ENCODE results near the gene KRT34.

DNA sequence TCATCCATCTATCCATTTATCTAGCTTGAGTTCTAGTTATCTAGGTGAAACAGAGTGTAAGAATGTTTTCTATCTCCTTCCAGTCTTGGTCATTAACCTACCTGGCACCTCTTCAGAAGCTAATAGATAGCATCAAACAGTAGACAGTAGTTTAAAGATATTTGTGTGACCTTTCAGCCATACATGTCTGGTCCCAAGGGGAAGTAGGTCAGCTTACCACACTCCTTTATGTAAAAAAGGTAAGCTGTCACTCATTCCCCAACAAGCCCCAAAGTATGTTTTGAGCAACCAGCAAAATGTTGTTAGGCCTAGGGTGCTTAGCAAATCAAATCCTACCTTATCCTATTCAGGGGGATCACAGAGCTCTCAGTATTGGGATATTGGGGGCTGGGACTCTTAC, 16.0 kb downstream of the KRT34 start:
- no peak for TF ChIP-seq PATZ1 (CRISPR knock-in tag; IDR thresholded peaks at IDR 0.05; ENCODE audit: borderline replicate concordance)
- no peak for TF ChIP-seq RARB (CRISPR knock-in tag; IDR thresholded peaks at IDR 0.05)
- TF ChIP-seq ZFP30 (CRISPR knock-in tag; IDR thresholded peaks at IDR 0.05), result no peak
- TF ChIP-seq CREB5 (CRISPR knock-in tag; IDR thresholded peaks at IDR 0.05; ENCODE audit: low read depth), result no peak
- no peak for TF ChIP-seq CSRNP3 (CRISPR knock-in tag; IDR thresholded peaks at IDR 0.05)
- TF ChIP-seq, protein P1, sequence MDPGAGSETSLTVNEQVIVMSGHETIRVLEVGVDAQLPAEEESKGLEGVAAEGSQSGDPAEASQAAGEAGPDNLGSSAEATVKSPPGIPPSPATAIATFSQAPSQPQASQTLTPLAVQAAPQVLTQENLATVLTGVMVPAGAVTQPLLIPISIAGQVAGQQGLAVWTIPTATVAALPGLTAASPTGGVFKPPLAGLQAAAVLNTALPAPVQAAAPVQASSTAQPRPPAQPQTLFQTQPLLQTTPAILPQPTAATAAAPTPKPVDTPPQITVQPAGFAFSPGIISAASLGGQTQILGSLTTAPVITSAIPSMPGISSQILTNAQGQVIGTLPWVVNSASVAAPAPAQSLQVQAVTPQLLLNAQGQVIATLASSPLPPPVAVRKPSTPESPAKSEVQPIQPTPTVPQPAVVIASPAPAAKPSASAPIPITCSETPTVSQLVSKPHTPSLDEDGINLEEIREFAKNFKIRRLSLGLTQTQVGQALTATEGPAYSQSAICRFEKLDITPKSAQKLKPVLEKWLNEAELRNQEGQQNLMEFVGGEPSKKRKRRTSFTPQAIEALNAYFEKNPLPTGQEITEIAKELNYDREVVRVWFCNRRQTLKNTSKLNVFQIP (CRISPR knock-in tag; IDR thresholded peaks at IDR 0.05; ENCODE audit: borderline replicate concordance, low read depth), result no peak
- TF ChIP-seq ZNF70 (CRISPR knock-in tag; IDR thresholded peaks at IDR 0.05), result no peak
- no peak for TF ChIP-seq TCF4 (CRISPR knock-in tag; IDR thresholded peaks at IDR 0.05; ENCODE audit: borderline replicate concordance)
- no peak for TF ChIP-seq ESRRG (CRISPR knock-in tag; IDR thresholded peaks at IDR 0.05)
- no peak for TF ChIP-seq CSDC2 (CRISPR knock-in tag; IDR thresholded peaks at IDR 0.05)

All from SK-N-SH treated with all-trans-retinoic acid at 6 μM for 48 hours (cell line).